ENCODE measurements around the gene DPYSL3.
"Not testable (repeated sequence)": the region's sequence is repeated elsewhere in the genome, so short reads cannot be mapped to it uniquely, and the experiment has no call there.

The DPYSL3 gene

GRCh38 chr5:147373328-147373727 lies 136.5 kb downstream of the DPYSL3 start:
- no peak overlapping the region for H3K9ac ChIP-seq (ENCODE audit: low read length)
- no peaks in the 10 kb centered on the region for H3K36me3 ChIP-seq (ENCODE audit: control insufficient read depth, insufficient read depth, low read length)
- no peak overlapping the region for H3K4me3 ChIP-seq (ENCODE audit: low read length)
- no peak overlapping the region for H3K23ac ChIP-seq (ENCODE audit: low read length)
- no peaks in the 10 kb centered on the region for H3K79me2 ChIP-seq (ENCODE audit: control insufficient read depth, insufficient read depth, low read length)
- peak overlapping the region; percentile 20 for H2BK5ac ChIP-seq (ENCODE audit: low read length)
- no peaks in the 10 kb centered on the region for H3K27me3 ChIP-seq (ENCODE audit: insufficient read depth, low read length, poor library complexity)
- WGBS (ENCODE audit: extremely low coverage, insufficient coverage, low lambda C conversion rate), result no CpG with 5 or more reads among the region's 3 CpGs
- H2AK5ac ChIP-seq (ENCODE audit: low read length), result no peak overlapping the region
- no peak overlapping the region for H4K8ac ChIP-seq (ENCODE audit: low read depth, low read length)
- no peak overlapping the region for H2BK120ac ChIP-seq (ENCODE audit: low read depth, low read length)
- no peak overlapping the region for H3K18ac ChIP-seq (ENCODE audit: low read length)
- H2BK15ac ChIP-seq (replicated peaks; ENCODE audit: low read depth), result no peak overlapping the region
- no peak overlapping the region for H3K4me2 ChIP-seq (ENCODE audit: low read length)
- no peak for DNase-seq
- H4K5ac ChIP-seq (ENCODE audit: low read length), result no peak overlapping the region
- peaks cover 2% of the 10 kb centered on the region for H3K4me1 ChIP-seq (ENCODE audit: control insufficient read depth, low read depth, low read length)
- no peak overlapping the region for H3K27ac ChIP-seq (ENCODE audit: low read depth, low read length)
- H3K4ac ChIP-seq (ENCODE audit: low read depth, low read length), result no peak overlapping the region
- no peaks in the 10 kb centered on the region for H3K79me1 ChIP-seq (ENCODE audit: low read length)
- H3K56ac ChIP-seq (ENCODE audit: low read length), result no peak overlapping the region

DNA sequence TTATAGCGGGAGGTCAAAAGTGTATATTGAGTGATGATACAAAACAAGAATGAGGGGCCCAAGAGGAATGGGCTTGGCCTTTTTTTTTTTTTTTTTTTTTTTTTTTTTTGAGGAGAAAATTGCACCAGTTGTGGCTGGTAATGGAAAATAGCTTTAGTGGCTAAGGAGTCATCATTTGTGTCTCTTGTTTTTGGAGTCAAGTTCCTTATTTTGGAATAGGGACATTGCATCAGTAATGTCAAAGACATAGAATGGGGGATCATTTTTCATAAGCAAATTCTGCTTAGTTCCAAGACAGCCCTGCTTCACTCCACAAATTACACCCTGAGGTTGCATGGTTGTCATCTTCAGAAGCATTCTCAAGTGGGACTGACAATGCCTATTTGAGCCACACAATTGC lies 137.7 kb downstream of the DPYSL3 start:
- no peak for DNase-seq
- Histone ChIP-seq H3K79me2 (ENCODE audit: control insufficient read depth, insufficient read depth, low read length) (no peaks in the 10 kb centered on the region), H2BK5ac (ENCODE audit: low read length) (no peak overlapping the region), H3K4me3 (ENCODE audit: low read length) (no peak overlapping the region), H3K9ac (ENCODE audit: low read length) (no peak overlapping the region), H3K4me1 (ENCODE audit: control insufficient read depth, low read depth, low read length) (peaks cover 2% of the 10 kb centered on the region), H3K4ac (ENCODE audit: low read depth, low read length) (no peak overlapping the region), H2AK5ac (ENCODE audit: low read length) (no peak overlapping the region), H3K79me1 (ENCODE audit: low read length) (no peaks in the 10 kb centered on the region), H4K8ac (ENCODE audit: low read depth, low read length) (no peak overlapping the region), H3K27ac (ENCODE audit: low read depth, low read length) (no peak overlapping the region), H3K36me3 (ENCODE audit: control insufficient read depth, insufficient read depth, low read length) (no peaks in the 10 kb centered on the region), H3K18ac (ENCODE audit: low read length) (no peak overlapping the region), H2BK15ac (replicated peaks; ENCODE audit: low read depth) (no peak overlapping the region), H4K5ac (ENCODE audit: low read length) (no peak overlapping the region), H2BK120ac (ENCODE audit: low read depth, low read length) (no peak overlapping the region), H3K4me2 (ENCODE audit: low read length) (no peak overlapping the region), H3K23ac (ENCODE audit: low read length) (peak overlapping the region; percentile 34), H3K27me3 (ENCODE audit: insufficient read depth, low read length, poor library complexity) (no peaks in the 10 kb centered on the region), H3K56ac (ENCODE audit: low read length) (no peak overlapping the region)
- WGBS (ENCODE audit: extremely low coverage, insufficient coverage, low lambda C conversion rate), result no CpG with 5 or more reads among the region's 1 CpG

DNA sequence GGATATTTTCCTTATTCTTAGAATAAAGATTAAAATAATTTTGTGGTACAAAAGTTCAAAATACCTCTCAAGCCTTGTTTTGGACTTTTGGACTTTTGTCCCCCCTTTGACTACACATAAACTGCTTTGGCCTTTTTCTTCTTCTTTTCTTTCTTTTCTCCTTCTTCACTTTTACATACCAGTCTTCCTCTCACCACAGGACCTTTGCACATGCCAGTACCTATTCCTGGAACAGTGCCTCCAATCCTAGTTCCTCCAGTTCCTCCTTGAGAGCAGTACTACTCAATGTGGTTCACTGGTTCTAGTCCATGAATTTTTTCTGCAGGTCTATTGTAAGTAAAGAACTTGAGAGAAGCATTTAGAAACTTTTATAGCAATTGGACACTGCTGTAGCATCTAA lies 138.6 kb downstream of the DPYSL3 start:
- Histone ChIP-seq H3K36me3 (ENCODE audit: control insufficient read depth, insufficient read depth, low read length) (no peaks in the 10 kb centered on the region), H3K18ac (ENCODE audit: low read length) (no peak overlapping the region), H3K79me1 (ENCODE audit: low read length) (no peaks in the 10 kb centered on the region), H2BK120ac (ENCODE audit: low read depth, low read length) (no peak overlapping the region), H3K4me3 (ENCODE audit: low read length) (no peak overlapping the region), H3K27me3 (ENCODE audit: insufficient read depth, low read length, poor library complexity) (no peaks in the 10 kb centered on the region), H4K8ac (ENCODE audit: low read depth, low read length) (no peak overlapping the region), H3K56ac (ENCODE audit: low read length) (no peak overlapping the region), H2AK5ac (ENCODE audit: low read length) (no peak overlapping the region), H3K4me2 (ENCODE audit: low read length) (no peak overlapping the region), H3K27ac (ENCODE audit: low read depth, low read length) (no peak overlapping the region), H2BK15ac (replicated peaks; ENCODE audit: low read depth) (peak overlapping the region; percentile 2), H2BK5ac (ENCODE audit: low read length) (no peak overlapping the region), H3K79me2 (ENCODE audit: control insufficient read depth, insufficient read depth, low read length) (no peaks in the 10 kb centered on the region), H4K5ac (ENCODE audit: low read length) (no peak overlapping the region), H3K4me1 (ENCODE audit: control insufficient read depth, low read depth, low read length) (peaks cover 2% of the 10 kb centered on the region), H3K9ac (ENCODE audit: low read length) (no peak overlapping the region), H3K4ac (ENCODE audit: low read depth, low read length) (no peak overlapping the region), H3K23ac (ENCODE audit: low read length) (no peak overlapping the region)
- DNase-seq, result no peak

DNA sequence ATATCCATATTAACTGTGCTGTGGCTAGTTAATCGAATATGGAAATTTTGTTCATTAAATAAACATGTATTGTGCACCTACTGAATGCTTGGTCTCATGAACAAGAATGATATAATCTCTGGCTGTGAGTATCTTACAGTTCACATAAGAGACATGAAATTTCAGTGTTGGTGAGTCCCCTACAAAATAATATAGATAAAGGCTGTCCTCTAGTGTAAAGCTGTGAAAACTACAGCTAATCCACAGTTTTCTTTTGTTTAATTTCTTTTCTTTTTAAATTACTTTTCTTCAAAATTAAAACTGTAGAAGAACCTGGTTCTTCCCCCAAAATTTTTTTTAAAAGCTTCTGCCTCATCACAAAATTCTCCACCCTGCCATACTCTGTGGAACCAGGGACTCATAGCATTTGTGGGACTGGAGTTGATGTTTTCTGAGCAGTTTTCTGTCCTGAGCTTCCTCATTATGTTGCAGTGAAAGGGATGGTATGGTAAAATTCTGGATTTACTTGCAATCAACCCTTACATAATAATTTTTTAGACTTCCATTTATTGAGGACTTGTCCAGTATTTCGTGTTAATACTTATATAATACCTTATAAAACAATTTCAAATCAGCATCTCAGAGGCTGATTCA lies 140.0 kb downstream of the DPYSL3 start:
- Histone ChIP-seq H3K79me1 (ENCODE audit: low read length) (no peaks in the 10 kb centered on the region), H2AK5ac (ENCODE audit: low read length) (no peak overlapping the region), H2BK5ac (ENCODE audit: low read length) (no peak overlapping the region), H3K27ac (ENCODE audit: low read depth, low read length) (no peak overlapping the region), H3K27me3 (ENCODE audit: insufficient read depth, low read length, poor library complexity) (no peaks in the 10 kb centered on the region), H3K79me2 (ENCODE audit: control insufficient read depth, insufficient read depth, low read length) (no peaks in the 10 kb centered on the region), H3K4me1 (ENCODE audit: control insufficient read depth, low read depth, low read length) (peaks cover 7% of the 10 kb centered on the region), H4K5ac (ENCODE audit: low read length) (no peak overlapping the region), H3K36me3 (ENCODE audit: control insufficient read depth, insufficient read depth, low read length) (no peaks in the 10 kb centered on the region), H3K18ac (ENCODE audit: low read length) (no peak overlapping the region), H2BK120ac (ENCODE audit: low read depth, low read length) (no peak overlapping the region), H3K4ac (ENCODE audit: low read depth, low read length) (no peak overlapping the region), H3K23ac (ENCODE audit: low read length) (no peak overlapping the region), H3K9ac (ENCODE audit: low read length) (no peak overlapping the region), H3K56ac (ENCODE audit: low read length) (peak overlapping the region; percentile 49), H4K8ac (ENCODE audit: low read depth, low read length) (no peak overlapping the region), H3K4me3 (ENCODE audit: low read length) (no peak overlapping the region), H2BK15ac (replicated peaks; ENCODE audit: low read depth) (peak overlapping the region; percentile 96), H3K4me2 (ENCODE audit: low read length) (no peak overlapping the region)
- no CpG with 5 or more reads among the region's 2 CpGs for WGBS (ENCODE audit: extremely low coverage, insufficient coverage, low lambda C conversion rate)
- DNase-seq, result no peak

DNA sequence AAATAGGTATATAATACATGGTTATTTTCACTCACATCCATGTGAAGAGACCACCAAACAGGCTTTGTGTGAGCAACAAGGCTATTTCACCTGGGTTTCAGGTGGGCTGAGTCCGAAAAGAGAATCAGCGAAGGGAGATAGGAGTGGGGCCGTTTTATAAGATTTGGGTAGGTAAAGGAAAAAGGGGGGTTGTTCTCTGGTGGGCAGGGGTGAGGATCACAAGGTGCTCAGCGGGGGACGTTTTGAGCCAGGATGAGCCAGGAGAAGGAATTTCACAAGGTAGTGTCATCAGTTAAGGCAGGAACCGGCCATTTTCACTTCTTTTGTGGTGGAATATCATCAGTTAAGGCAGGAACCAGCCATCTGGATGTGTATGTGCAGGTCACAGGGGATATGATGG lies 142.5 kb downstream of the DPYSL3 start:
- H3K27me3 ChIP-seq (ENCODE audit: insufficient read depth, low read length, poor library complexity); H3K79me2 ChIP-seq (ENCODE audit: control insufficient read depth, insufficient read depth, low read length); H4K8ac ChIP-seq (ENCODE audit: low read depth, low read length); H3K18ac ChIP-seq (ENCODE audit: low read length); H3K4me3 ChIP-seq (ENCODE audit: low read length); H3K9ac ChIP-seq (ENCODE audit: low read length); H3K36me3 ChIP-seq (ENCODE audit: control insufficient read depth, insufficient read depth, low read length); H3K4ac ChIP-seq (ENCODE audit: low read depth, low read length); H3K79me1 ChIP-seq (ENCODE audit: low read length); H2BK120ac ChIP-seq (ENCODE audit: low read depth, low read length); H3K4me2 ChIP-seq (ENCODE audit: low read length); H4K5ac ChIP-seq (ENCODE audit: low read length); H2BK5ac ChIP-seq (ENCODE audit: low read length); H3K4me1 ChIP-seq (ENCODE audit: control insufficient read depth, low read depth, low read length); H2AK5ac ChIP-seq (ENCODE audit: low read length); H3K23ac ChIP-seq (ENCODE audit: low read length); H2BK15ac ChIP-seq (replicated peaks; ENCODE audit: low read depth): not testable (repeated sequence)
- peak overlapping the region; percentile 17 for H3K56ac ChIP-seq (ENCODE audit: low read length)
- WGBS (ENCODE audit: extremely low coverage, insufficient coverage, low lambda C conversion rate), result no CpG with 5 or more reads among the region's 6 CpGs
- peak overlapping the region; percentile 6 for H3K27ac ChIP-seq (ENCODE audit: low read depth, low read length)
- DNase-seq, result peak; percentile 78

DNA sequence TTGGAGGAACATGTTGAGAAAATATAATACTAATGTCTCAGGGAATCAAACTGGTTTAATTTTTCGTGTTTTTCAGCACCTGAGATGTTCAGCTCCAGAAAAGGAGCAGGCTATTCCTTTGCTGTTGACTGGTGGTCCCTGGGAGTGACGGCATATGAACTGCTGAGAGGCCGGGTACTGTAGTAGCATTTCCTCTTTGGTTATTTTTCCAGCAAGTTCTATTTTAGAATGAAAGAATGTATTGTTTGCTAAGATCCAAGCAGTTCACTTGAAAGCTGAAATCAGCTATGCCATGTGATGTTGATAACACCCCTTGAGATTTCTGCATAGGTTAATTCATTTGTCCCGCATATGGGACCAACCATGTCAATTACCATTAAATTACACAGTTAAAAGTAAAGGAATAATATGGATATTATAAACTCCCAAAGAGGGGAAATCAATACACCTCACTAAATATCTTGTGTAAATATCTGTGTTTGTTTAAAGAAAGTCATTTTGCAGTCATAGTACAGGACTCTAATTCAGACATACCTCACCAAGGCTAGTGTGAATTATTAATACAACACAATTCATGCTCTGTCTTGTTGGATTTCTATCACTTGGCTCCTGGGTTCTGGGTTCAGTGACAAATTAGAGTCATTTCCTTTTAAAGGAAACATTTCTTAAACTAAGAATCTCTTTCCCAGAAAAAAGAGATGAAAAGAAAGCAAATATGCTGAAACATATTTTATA lies 148.3 kb downstream of the DPYSL3 start:
- Histone ChIP-seq H2BK120ac (ENCODE audit: low read depth, low read length) (no peak overlapping the region), H3K36me3 (ENCODE audit: control insufficient read depth, insufficient read depth, low read length) (no peaks in the 10 kb centered on the region), H3K79me2 (ENCODE audit: control insufficient read depth, insufficient read depth, low read length) (no peaks in the 10 kb centered on the region), H3K56ac (ENCODE audit: low read length) (no peak overlapping the region), H4K8ac (ENCODE audit: low read depth, low read length) (no peak overlapping the region), H2BK15ac (replicated peaks; ENCODE audit: low read depth) (no peak overlapping the region), H3K4me2 (ENCODE audit: low read length) (no peak overlapping the region), H3K4me3 (ENCODE audit: low read length) (no peak overlapping the region), H3K79me1 (ENCODE audit: low read length) (no peaks in the 10 kb centered on the region), H3K23ac (ENCODE audit: low read length) (no peak overlapping the region), H3K4ac (ENCODE audit: low read depth, low read length) (no peak overlapping the region), H3K9ac (ENCODE audit: low read length) (no peak overlapping the region), H4K5ac (ENCODE audit: low read length) (no peak overlapping the region), H3K27me3 (ENCODE audit: insufficient read depth, low read length, poor library complexity) (no peaks in the 10 kb centered on the region), H3K4me1 (ENCODE audit: control insufficient read depth, low read depth, low read length) (peaks cover 5% of the 10 kb centered on the region), H2BK5ac (ENCODE audit: low read length) (no peak overlapping the region), H2AK5ac (ENCODE audit: low read length) (no peak overlapping the region), H3K18ac (ENCODE audit: low read length) (no peak overlapping the region), H3K27ac (ENCODE audit: low read depth, low read length) (no peak overlapping the region)
- no peak for DNase-seq
- WGBS (ENCODE audit: extremely low coverage, insufficient coverage, low lambda C conversion rate), result no CpG with 5 or more reads among the region's 4 CpGs

Measured in mesendoderm (in vitro differentiated cells).